Measurements from ENCODE around the gene TMEM108.

DNA sequence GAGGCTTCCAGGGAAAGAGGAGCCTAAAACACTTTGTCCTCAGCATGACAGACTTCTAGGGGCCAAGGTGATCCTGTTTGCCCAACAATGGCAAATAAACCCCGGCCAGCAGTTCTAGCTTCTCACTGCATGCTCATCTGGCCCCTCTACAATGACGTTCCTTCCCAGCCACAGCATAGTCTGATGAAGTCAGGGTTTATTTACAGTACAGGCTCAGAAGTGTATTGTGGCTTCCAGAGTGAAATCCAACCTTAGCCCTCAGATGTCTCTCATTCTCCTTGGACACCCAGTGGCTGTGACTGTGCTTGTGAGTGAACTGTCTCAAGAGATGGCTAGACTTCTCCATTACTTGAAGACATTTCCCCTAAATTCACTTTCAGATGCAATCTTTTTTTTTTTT lies 402.5 kb downstream of the TMEM108 start:
- TF ChIP-seq, protein P1, sequence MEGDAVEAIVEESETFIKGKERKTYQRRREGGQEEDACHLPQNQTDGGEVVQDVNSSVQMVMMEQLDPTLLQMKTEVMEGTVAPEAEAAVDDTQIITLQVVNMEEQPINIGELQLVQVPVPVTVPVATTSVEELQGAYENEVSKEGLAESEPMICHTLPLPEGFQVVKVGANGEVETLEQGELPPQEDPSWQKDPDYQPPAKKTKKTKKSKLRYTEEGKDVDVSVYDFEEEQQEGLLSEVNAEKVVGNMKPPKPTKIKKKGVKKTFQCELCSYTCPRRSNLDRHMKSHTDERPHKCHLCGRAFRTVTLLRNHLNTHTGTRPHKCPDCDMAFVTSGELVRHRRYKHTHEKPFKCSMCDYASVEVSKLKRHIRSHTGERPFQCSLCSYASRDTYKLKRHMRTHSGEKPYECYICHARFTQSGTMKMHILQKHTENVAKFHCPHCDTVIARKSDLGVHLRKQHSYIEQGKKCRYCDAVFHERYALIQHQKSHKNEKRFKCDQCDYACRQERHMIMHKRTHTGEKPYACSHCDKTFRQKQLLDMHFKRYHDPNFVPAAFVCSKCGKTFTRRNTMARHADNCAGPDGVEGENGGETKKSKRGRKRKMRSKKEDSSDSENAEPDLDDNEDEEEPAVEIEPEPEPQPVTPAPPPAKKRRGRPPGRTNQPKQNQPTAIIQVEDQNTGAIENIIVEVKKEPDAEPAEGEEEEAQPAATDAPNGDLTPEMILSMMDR (IDR thresholded peaks at IDR 0.05) = no peak
- no peak for TF ChIP-seq POLR2A (IDR thresholded peaks at IDR 0.05)

Data from thyroid gland (tissue), 4 donors.